ENCODE results near the gene EIF1AD. TPM values are rescaled to one million over a fixed set of nuclear protein-coding genes. Genes with fewer than 3 reads are reported as not detected.

Gene EIF1AD
- total and polyA plus RNA-seq, 9 of the 15 experiments (the other 6 are each of a cell fraction or from before 2014, with no cell fraction given), result 50.1 to 98.8 (median 58.7) TPM

DNA sequence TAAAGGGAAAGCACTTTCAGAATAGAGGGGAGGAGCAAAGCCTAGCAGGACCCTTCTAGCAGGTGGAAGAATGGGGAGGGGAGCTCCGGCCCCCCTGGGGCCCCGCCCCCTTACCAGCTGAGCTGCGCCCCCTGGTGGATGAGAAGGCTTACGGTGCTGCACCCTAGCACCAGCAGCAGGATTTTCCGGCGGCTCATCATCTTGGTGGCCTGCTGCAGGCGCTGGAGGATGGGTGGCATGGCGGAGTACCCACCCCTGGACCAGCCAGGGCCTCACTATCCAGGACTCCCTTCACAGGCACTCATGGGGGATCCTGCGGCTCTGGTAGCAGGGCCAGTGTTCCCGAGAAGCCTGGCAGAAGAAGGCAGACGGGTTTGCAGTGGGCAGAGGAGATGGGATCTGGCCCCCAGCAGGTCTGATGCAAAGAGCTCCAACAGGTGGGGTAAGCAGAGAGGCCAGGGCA lies 43.3 kb upstream of the EIF1AD start (continued):
- TF ChIP-seq ELK1 (CRISPR knock-in tag; IDR thresholded peaks at IDR 0.05) (no peak), ZNF639 (CRISPR knock-in tag; conservative IDR thresholded peaks at IDR 0.05 in 1 of 2, IDR thresholded peaks at IDR 0.05 in 1 of 2) (no peak), GABPB1 (CRISPR knock-in tag; IDR thresholded peaks at IDR 0.05) (0 out of 2 replicates have a peak, but pooled peaks have one; percentile 22), POU5F1 (IDR thresholded peaks at IDR 0.05; ENCODE audit: borderline replicate concordance, low read depth, low read length, partially characterized antibody) (no peak), SP1 (CRISPR knock-in tag; IDR thresholded peaks at IDR 0.05) (peak; percentile 94), ZNF431 (CRISPR knock-in tag; IDR thresholded peaks at IDR 0.05) (no peak), MAZ (CRISPR knock-in tag; conservative IDR thresholded peaks at IDR 0.05 in 1 of 2, IDR thresholded peaks at IDR 0.05 in 1 of 2) (peak; percentile 68 to 96), MCM2 (IDR thresholded peaks at IDR 0.05; ENCODE audit: low read depth) (no peak), ZNF24 (IDR thresholded peaks at IDR 0.05) (no peak), RBBP5 (IDR thresholded peaks at IDR 0.05; ENCODE audit: borderline replicate concordance, insufficient read depth, low read length, poor library complexity, severe bottlenecking) (peak; percentile 40), CREB5 (CRISPR knock-in tag; IDR thresholded peaks at IDR 0.05) (no peak), TSC22D4 (tag; IDR thresholded peaks at IDR 0.05) (no peak), CREB3 (tag; conservative IDR thresholded peaks at IDR 0.05; ENCODE audit: low read depth) (no peak), HLTF (IDR thresholded peaks at IDR 0.05) (no peak), ZBTB11 (CRISPR knock-in tag; IDR thresholded peaks at IDR 0.05) (no peak), ZNF436 (CRISPR knock-in tag; IDR thresholded peaks at IDR 0.05) (no peak)

Measured in K562 (cell line).